HepG2 (cell line): ENCODE results near the gene CD6. TPM values are rescaled to one million over a fixed set of nuclear protein-coding genes. Genes with fewer than 3 reads are reported as not detected.
A peak's percentile ranks its signal among the peaks of the same experiment; 100 is the strongest.

Experiments used
- CC2D1A ChIP-seq: sonication (generic); formaldehyde crosslinking; IDR thresholded peaks from 2 replicates; pipeline ENCODE4 v1.8.1; 2023; ENCODE audit warnings: mild to moderate bottlenecking, missing genetic modification reagents
- CCAR2 ChIP-seq: fragments of 200-400 bp; formaldehyde crosslinking; optimal IDR thresholded peaks from 2 replicates; pipeline ENCODE3; 2018; ENCODE audit warnings: low read depth, mild to moderate bottlenecking, low read length, moderate library complexity
- CHD2 ChIP-seq: IDR thresholded peaks from 2 replicates; pipeline ENCODE4 v1.6.1; 2011; ENCODE audit warnings: low read depth, low read length, improper control_type of control experiment
- GPN1 ChIP-seq: sonication (generic); formaldehyde crosslinking; IDR thresholded peaks from 2 replicates; pipeline ENCODE4 v1.5.1; 2020; ENCODE audit warnings: missing genetic modification reagents, borderline replicate concordance
- MIER3 ChIP-seq: IDR thresholded peaks from 2 replicates; pipeline ENCODE4 v1.6.1; 2016; ENCODE audit warnings: missing compliant biosample characterization, borderline replicate concordance
- PRPF4 ChIP-seq: fragments of 200-400 bp; formaldehyde crosslinking; IDR thresholded peaks from 2 replicates; pipeline ENCODE4 v1.6.1; 2016; ENCODE audit warnings: low read length, low read depth; ENCODE audit not compliant: poor library complexity, severe bottlenecking
- SETDB1 ChIP-seq: sonication (generic); formaldehyde crosslinking; IDR thresholded peaks from 2 replicates; pipeline ENCODE4 v1.5.1; 2020; ENCODE audit warnings: missing genetic modification reagents, mild to moderate bottlenecking, borderline replicate concordance
- SIN3A ChIP-seq: IDR thresholded peaks from 2 replicates; pipeline ENCODE4 v1.6.1; 2011; ENCODE audit warnings: low read depth, mild to moderate bottlenecking, control low read depth, low read length, borderline replicate concordance
- ZMYM4 ChIP-seq: sonication (generic); formaldehyde crosslinking; IDR thresholded peaks from 2 replicates; pipeline ENCODE4 v1.8.1; 2023; ENCODE audit warnings: mild to moderate bottlenecking, missing genetic modification reagents
- ZNF484 ChIP-seq: sonication (generic); formaldehyde crosslinking; IDR thresholded peaks from 2 replicates; pipeline ENCODE4 v1.5.1; 2020; ENCODE audit warnings: mild to moderate bottlenecking, low read depth, missing genetic modification reagents, borderline replicate concordance
- ZNF558 ChIP-seq: sonication (generic); formaldehyde crosslinking; IDR thresholded peaks from 2 replicates; pipeline ENCODE4 v1.9.0; 2022; ENCODE audit warnings: mild to moderate bottlenecking, missing genetic modification reagents, borderline replicate concordance
- ZSCAN30 ChIP-seq: sonication (generic); formaldehyde crosslinking; IDR thresholded peaks from 2 replicates; pipeline ENCODE4 v1.5.0; 2020; ENCODE audit warnings: mild to moderate bottlenecking, missing genetic modification reagents
- polyA plus RNA-seq, 8 experiments: library from polyadenylated mRNA; depleted of rRNA in 3 of 8; stranded (reverse) in 7 of 8; unstranded in 1 of 8; fragments of >200 nt; fragmentation: Illumina TruSeq in 4 of 8; extraction: Trizol in 4 of 8; gene quantifications; 2 replicates each; pipeline versions ENCODE4 v1.2.1 to v1.2.3, GENCODE V29; 2011 to 2016; ENCODE audit warnings: low read depth in 4 of 8, missing spikeins in 1 of 8, mixed read lengths in 1 of 8; ENCODE audit not compliant: insufficient read depth in 1 of 8
- total RNA-seq, 5 experiments: library from RNA; depleted of rRNA; stranded (reverse); fragments of >200 nt; fragmentation: Illumina TruSeq; extraction: Trizol; gene quantifications; 2 replicates each; pipeline ENCODE4 v1.2.3, GENCODE V29; 2016; ENCODE audit warnings: low read depth in 1 of 5
- TF ChIP-seq, protein P1 (sequence below): sonication (generic); formaldehyde crosslinking; IDR thresholded peaks from 2 replicates; pipeline ENCODE4 v1.4.0; 2020; ENCODE audit warnings: missing genetic modification reagents
- TF ChIP-seq, protein P2 (sequence below): IDR thresholded peaks from 2 replicates; pipeline ENCODE4 v1.6.1; 2016; ENCODE audit warnings: low read depth, borderline replicate concordance
- TF ChIP-seq, protein P3 (sequence below): sonication (generic); formaldehyde crosslinking; IDR thresholded peaks from 2 replicates; pipeline ENCODE4 v1.4.0; 2020; ENCODE audit warnings: mild to moderate bottlenecking, missing genetic modification reagents
- TF ChIP-seq, protein P4 (sequence below): sonication (generic); formaldehyde crosslinking; IDR thresholded peaks from 2 replicates; pipeline ENCODE4 v1.5.1; 2020; ENCODE audit warnings: mild to moderate bottlenecking, missing genetic modification reagents

CD6 gene
- total and polyA plus RNA-seq, 2 of the 13 experiments (the other 11 are each of a cell fraction or from before 2014, with no cell fraction given), result not detected

DNA sequence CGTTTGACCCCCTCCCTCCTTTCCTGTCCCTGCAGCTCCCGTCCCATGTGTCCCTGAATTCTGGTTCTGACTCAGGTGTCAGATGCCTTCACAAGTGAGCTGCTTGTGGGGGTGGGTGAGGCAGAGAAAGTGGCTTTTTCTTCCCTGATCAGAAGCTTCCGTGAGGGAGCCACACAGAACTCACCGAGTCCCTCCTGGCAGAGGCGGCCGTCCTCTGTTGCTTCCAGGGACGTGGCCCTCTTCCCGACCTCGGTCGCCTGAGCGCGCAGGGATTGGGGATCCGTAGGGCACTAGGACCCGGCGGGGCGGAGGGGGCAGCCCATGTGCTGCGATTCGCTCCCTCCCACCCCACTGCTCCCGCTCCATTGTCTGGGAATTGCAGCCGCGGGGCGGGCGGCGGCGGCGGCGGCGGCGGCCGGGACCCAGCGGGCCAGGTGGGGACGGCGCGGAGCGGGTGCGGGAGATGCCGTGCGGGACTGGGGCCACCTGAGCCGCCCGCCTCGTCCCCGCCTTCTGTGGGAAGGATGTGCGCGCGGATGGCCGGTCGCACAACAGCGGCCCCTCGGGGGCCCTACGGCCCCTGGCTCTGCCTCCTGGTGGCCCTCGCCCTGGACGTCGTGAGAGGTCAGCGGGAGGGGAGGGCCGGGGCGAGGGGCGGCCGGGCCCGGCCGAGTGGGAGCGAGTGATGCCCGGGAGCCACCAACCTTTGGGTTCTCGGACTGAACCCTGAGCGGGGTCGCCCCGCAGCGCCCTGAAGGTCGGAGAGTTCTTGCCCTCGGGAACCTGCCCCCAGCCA, 47.2 kb upstream of the CD6 start, which contains the start of gene TMEM132A (continued):
- TF ChIP-seq CHD2 (no peak), GPN1 (CRISPR knock-in tag) (0 out of 2 replicates have a peak, but pooled peaks have one; percentile 22), ZMYM4 (peak; percentile 91), ZNF484 (no peak), CC2D1A (no peak), ZNF558 (CRISPR knock-in tag) (no peak), CCAR2 (no peak), SETDB1 (CRISPR knock-in tag) (no peak), ZSCAN30 (CRISPR knock-in tag) (no peak), SIN3A (peak; percentile 75; the same call in 1 of the 2 replicates), MIER3 (CRISPR knock-in tag) (no peak), PRPF4 (no peak)
- TF ChIP-seq, protein P1, sequence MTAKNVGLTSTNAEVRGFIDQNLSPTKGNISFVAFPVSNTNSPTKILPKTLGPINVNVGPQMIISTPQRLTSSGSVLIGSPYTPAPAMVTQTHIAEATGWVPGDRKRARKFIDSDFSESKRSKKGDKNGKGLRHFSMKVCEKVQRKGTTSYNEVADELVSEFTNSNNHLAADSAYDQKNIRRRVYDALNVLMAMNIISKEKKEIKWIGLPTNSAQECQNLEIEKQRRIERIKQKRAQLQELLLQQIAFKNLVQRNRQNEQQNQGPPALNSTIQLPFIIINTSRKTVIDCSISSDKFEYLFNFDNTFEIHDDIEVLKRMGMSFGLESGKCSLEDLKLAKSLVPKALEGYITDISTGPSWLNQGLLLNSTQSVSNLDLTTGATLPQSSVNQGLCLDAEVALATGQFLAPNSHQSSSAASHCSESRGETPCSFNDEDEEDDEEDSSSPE (CRISPR knock-in tag), result peak; percentile 84
- TF ChIP-seq, protein P2, sequence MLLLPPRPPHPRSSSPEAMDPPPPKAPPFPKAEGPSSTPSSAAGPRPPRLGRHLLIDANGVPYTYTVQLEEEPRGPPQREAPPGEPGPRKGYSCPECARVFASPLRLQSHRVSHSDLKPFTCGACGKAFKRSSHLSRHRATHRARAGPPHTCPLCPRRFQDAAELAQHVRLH (CRISPR knock-in tag), result peak; percentile 67
- TF ChIP-seq, protein P3, sequence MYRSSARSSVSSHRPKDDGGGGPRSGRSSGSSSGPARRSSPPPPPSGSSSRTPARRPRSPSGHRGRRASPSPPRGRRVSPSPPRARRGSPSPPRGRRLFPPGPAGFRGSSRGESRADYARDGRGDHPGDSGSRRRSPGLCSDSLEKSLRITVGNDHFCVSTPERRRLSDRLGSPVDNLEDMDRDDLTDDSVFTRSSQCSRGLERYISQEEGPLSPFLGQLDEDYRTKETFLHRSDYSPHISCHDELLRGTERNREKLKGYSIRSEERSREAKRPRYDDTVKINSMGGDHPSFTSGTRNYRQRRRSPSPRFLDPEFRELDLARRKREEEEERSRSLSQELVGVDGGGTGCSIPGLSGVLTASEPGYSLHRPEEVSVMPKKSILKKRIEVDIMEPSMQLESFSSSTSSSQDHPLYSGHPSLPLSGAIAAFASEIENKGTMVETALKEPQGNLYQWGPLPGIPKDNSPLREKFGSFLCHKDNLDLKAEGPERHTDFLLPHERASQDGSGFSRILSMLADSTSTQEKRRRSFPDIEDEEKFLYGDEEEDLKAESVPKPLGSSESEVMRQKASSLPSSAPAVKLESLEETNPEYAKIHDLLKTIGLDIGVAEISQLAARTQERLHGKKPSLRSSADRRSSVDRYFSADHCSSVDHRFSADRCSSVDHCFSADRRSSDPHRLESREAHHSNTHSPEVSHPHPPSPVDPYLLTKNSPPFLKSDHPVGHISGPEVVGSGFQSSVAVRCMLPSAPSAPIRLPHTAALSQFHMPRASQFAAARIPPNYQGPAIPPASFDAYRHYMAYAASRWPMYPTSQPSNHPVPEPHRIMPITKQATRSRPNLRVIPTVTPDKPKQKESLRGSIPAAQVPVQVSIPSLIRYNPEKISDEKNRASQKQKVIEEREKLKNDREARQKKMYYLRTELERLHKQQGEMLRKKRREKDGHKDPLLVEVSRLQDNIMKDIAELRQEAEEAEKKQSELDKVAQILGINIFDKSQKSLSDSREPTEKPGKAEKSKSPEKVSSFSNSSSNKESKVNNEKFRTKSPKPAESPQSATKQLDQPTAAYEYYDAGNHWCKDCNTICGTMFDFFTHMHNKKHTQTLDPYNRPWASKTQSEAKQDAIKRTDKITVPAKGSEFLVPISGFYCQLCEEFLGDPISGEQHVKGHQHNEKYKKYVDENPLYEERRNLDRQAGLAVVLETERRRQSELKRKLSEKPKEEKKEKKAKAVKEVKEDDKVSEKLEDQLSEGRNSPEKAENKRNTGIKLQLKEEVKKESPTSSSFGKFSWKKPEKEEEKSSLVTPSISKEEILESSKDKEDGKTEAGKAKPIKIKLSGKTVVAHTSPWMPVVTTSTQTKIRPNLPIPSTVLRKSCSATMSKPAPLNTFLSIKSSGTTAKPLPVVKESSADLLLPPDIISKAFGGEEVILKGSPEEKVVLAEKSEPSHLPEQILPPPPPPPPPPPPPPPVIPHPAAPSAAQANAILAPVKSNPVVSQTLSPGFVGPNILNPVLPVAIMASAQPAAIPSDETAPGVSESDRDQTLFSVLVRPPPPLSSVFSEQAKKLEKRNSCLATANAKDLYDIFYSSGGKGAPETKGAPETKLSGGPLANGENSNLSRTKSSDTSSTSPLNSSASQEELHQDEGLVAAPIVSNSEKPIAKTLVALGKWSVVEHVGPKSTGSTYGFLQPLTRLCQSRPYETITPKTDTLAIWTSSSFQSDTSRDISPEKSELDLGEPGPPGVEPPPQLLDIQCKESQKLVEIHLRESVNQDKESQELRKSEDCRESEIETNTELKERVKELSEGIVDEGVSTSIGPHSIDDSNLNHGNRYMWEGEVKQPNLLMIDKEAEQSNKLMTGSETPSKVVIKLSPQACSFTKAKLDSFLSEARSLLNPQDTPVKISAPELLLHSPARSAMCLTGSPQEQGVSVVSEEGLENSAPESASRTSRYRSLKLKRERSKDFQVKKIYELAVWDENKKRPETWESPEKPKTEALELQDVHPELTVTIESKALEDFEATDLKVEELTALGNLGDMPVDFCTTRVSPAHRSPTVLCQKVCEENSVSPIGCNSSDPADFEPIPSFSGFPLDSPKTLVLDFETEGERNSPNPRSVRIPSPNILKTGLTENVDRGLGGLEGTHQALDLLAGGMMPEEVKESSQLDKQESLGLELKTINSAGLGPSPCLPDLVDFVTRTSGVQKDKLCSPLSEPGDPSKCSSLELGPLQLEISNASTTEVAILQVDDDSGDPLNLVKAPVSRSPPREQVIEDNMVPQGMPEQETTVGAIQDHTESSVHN (CRISPR knock-in tag), result no peak
- TF ChIP-seq, protein P4, sequence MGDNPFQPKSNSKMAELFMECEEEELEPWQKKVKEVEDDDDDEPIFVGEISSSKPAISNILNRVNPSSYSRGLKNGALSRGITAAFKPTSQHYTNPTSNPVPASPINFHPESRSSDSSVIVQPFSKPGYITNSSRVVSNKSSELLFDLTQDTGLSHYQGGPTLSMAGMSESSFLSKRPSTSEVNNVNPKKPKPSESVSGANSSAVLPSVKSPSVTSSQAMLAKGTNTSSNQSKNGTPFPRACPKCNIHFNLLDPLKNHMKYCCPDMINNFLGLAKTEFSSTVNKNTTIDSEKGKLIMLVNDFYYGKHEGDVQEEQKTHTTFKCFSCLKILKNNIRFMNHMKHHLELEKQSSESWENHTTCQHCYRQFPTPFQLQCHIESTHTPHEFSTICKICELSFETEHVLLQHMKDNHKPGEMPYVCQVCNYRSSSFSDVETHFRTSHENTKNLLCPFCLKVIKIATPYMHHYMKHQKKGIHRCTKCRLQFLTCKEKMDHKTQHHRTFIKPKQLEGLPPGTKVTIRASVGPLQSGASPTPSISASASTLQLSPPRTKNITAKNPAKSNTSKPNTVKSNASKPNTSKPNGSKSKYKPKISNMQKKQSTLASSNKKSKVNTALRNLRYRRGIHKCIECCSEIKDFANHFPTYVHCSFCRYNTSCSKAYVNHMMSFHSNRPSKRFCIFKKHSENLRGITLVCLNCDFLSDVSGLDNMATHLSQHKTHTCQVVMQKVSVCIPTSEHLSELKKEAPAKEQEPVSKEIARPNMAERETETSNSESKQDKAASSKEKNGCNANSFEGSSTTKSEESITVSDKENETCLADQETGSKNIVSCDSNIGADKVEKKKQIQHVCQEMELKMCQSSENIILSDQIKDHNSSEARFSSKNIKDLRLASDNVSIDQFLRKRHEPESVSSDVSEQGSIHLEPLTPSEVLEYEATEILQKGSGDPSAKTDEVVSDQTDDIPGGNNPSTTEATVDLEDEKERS (CRISPR knock-in tag), result no peak
